Activated CD8-positive, alpha-beta memory T cell treated with anti-CD3 and anti-CD28 coated beads, Interleukin-2, amount 50 U/mL, for 48 hours (primary cell): Measurements from ENCODE around the gene SLIT1.

ENCODE experiments used
- DNase-seq: peaks from one replicate; pipeline ENCODE4 v3.0.0-alpha.2; 2020

The SLIT1 gene

DNA sequence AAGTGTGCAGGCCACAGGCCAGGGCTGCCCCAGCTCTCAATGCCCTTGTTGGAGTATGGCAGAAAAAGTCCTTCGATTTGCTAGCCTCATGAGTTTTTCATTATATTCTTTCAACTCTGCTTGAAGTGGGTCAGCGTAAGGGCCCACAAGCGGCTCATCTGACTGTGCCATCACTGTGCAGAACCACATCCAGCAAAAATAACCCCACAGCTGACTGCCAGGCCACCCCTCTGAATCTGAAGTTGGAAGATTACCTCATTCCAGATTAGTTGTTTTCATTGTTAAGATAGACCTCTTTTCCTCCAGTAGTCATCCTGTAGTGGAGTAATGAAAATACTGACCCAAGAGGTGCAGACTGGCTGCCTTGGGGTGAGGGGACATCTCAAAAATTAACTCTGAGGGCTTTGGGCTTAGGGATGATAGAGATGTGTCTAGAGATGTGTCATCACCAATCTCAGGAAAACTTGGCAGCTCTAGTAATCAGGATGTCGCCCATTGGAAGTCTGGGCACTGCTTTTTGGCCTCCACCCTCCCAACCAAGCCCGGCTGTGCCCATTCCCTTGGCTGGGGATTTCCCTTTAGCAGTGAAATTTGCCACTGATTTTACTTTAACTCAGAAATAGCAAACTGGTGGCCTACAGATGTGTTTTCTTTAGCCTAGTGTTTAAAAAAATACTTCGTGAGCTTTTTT is 189.3 kb downstream of the SLIT1 start:
- DNase-seq: no peak

DNA sequence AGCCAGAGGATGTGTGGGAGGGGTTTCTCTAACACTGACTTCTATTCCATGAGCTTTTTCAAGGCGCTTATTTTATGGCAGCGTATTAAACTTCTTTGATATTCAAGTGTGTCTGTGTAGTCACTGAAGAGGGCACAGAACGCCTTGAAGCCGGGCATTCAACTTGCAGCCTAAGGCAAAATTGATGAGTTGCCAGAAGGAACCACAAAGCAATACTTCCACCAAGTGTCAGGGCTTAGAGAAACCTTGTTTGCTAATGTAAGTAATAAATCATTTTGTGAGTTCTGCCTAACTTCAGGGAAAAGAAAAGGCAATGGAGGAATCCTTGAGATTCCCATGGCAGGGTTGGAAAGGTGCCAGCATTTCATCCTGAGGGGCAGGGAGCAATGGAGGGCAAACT is 189.9 kb downstream of the SLIT1 start:
- DNase-seq: no peak

DNA sequence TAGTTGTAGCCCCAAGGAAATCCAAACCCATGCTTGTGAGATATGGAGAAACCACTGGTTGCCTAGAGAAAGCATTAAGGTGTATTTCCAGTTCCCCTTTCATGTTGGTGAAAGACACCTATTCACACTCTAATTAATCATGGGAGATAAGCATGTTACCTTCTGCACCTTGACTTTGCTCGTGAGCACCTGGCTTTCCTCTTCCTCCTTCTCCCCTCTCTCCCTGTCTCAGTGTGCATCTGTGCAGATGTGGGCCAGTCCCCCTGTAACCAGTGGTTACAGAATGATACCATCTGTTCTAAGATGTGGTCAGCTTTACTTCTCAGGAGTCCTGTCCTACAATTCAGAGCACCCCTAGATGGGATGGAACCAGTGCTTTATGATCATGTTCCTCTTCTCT is 193.0 kb downstream of the SLIT1 start:
- no peak for DNase-seq

- no peak for DNase-seq
Observed at GRCh38 chr10:96991313-96991841, 194.4 kb downstream of the SLIT1 start.

DNA sequence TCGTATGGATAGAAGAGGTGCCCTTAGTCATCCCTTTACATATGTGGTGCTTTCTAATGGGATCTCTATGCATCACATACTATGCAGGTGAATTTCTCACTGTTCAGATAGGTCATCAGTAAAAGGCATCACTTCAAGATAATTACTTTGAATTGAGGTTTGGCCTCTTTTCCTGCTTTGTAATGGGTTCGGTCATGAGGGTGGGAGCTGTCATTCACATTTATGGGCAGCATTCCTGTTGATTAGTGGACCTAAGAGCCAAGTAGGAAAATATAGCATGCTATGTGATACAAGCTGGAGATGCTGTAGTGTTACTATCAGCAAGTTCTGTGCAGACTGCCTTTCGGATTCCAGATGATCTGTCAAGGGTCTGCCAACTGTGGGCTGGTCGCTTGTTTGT is 197.3 kb downstream of the SLIT1 start:
- DNase-seq: no peak

GRCh38 chr10:96987842-96988175 is 197.9 kb downstream of the SLIT1 start:
- no peak for DNase-seq

- DNase-seq: no peak
Observed at GRCh38 chr10:96987141-96987841, 198.5 kb downstream of the SLIT1 start.

- DNase-seq: no peak
Observed at GRCh38 chr10:96986200-96986856, 199.4 kb downstream of the SLIT1 start.

- no peak for DNase-seq
Observed at GRCh38 chr10:96984541-96985131, 201.1 kb downstream of the SLIT1 start.

- no peak for DNase-seq
Observed at GRCh38 chr10:96982149-96982930, 203.4 kb downstream of the SLIT1 start.

DNA sequence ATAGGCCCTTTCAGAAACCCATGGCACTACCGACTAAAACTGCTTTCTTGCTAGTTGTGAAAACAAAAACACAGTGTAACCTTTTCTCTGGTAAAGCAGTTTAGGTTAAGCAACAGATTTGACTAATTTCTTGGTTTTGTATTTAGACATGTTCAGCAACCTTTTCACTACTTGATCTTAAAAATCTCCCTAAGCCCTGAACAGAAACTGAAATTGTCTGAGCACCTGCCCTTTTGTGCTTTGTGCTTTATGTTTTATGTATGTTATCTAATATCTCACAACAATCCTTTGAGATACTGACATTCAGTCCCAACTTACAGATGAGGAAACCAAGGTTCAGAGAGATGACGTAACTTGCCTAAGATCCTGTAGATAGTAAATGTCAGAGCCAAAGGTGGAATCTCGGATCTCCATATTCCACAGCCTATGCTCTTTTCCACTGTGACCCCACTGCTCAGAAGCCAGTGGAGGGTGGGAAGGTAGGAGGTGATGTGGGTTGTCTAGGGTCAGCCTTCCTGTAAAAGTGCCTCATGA is 207.1 kb downstream of the SLIT1 start:
- no peak for DNase-seq

GRCh38 chr10:96975136-96975535 is 210.6 kb downstream of the SLIT1 start:
- no peak for DNase-seq

DNA sequence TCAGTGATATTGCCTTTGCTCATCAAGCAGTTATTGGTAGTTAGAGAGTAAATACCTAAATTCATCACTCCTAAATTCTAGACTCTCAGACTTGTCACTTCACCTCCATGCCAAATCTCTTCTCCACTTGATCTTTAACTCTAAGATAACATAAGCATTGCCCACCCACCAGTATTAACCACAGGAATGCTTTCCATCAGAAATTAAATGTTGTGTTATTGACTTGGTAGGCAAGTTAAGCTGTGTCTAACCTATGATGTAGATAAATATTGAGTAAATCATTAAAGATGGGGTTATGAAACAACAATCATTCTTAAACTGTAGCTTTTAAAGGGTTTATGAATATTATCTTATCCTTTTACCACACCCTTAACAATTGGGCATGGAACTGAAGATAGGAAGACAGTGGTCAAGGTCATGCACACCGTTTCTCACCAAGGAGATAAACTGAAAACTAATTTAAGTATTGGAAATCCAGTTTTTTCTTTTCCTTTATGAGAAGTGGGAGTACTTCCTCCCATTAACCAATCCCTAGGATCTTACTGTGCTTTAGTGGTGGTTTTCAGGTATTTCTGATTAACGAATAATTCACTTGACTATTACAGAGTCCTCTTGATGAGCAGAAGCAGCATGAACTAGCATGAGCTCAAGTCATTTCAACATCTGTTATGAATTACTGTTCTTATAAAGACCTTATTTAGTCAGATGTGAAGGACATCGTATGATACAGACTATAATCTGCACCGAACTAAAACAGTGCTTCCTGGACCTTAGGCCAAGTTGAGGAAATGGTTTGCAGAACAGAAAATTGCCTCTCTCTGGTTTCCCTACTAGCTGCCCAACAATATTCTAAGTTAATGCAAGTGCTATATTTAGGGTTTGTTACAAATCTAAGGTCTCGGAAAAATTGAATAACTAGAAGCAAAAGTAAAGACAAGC is 211.7 kb downstream of the SLIT1 start:
- DNase-seq: no peak

DNA sequence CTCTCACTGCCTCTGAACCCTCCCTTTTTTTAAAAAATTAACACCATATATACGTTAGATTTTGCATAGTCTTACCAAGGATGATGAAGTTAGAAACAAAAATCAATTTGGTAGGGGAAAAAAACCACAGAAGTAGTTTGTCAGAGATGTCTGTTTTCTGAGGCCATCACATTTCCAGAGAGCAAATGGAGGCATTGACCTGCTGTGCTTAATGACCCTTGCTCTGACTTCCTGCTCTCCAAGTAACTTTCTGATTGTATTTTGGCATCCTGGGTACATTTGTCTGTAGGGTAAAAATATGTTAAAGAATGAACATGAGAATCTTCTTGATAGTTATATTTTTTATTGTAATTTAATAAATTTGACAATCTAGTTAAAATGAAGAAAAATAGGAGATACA is 213.5 kb downstream of the SLIT1 start:
- no peak for DNase-seq

DNA sequence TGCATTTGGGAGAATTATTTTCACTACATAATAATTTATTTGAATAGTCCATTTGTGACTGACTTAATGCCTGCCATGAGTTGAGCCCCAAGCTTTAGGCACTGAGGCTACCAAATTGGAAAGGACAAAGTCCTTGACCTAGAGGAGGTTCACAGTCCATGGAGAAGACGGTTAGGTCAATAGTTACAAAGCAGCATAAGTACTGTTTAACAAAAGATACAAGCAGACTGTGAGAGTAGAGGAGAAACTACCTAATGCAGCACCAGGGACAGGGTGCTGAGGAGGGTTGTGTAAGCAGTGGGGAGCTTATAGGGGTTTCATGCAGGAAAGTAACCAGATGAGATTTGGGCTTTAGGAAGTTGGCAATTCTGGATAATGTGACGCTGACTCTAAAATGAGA is 214.4 kb downstream of the SLIT1 start:
- no peak for DNase-seq

DNA sequence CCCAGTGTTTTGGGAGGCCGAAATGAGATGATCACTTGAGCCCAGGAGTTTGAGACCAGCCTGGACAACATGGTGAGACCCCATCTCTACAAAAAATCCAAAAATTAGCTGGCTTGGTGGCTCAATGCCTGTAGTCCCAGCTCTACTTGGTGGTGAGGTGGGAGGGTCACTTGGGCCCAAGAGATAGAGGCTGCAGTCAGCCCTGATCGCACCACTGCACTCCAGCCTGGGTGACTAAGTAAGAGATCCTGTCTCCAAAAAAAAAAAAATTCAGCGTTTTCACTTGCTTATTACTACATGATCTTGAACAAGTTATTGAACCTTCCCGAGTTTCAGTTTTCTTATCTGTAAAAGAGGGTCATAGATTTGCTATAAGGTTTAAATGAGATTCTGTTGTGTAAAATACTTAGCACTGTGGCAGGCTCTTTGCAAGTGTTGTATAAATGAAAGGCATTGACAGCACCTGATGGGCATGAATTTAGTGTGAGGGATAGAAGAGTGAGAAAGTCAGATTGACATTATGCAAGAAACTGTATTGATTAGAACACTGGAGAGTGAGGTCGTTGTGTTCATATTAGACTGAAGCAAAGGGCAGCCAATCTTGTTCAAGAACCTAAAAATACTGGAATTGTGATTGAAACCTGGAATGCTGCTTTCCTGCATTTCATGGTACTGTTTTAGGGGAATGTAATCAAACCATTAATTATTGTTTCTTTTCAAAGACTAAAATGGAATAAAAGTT is 216.9 kb downstream of the SLIT1 start:
- DNase-seq: no peak

GRCh38 chr10:96967847-96968246 is 217.9 kb downstream of the SLIT1 start:
- DNase-seq: no peak

- DNase-seq: no peak
Observed at GRCh38 chr10:96964131-96964530, 221.6 kb downstream of the SLIT1 start.

DNA sequence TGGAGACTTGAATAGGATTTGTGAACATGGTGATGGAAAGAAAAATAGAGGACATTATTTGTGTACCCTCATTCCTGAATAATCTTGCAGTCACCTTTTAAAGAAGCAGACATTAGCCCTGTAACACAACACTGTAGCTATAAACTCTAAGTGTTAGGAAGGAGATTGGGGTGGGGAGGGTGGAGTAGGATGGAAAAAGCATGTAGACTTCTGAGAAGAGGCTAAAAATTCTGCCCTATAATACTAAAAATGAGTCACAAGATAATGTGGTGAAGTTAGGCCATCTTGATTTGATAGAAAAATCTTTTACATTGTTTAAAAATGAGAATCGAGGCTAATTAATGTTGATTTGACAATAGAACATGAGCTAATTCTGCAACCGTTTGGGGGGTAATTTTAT is 224.9 kb downstream of the SLIT1 start:
- DNase-seq: no peak

- no peak for DNase-seq
Observed at GRCh38 chr10:96959733-96960132, 226.0 kb downstream of the SLIT1 start.

- no peak for DNase-seq
Observed at GRCh38 chr10:96958071-96958470, 227.7 kb downstream of the SLIT1 start.
